Measurements from ENCODE around the gene PRAMEF9.
A peak's percentile ranks its signal among the peaks of the same experiment; 100 is the strongest.
"Not testable (repeated sequence)": the region's sequence is repeated elsewhere in the genome, so short reads cannot be mapped to it uniquely, and the experiment has no call there.

The PRAMEF9 gene

DNA sequence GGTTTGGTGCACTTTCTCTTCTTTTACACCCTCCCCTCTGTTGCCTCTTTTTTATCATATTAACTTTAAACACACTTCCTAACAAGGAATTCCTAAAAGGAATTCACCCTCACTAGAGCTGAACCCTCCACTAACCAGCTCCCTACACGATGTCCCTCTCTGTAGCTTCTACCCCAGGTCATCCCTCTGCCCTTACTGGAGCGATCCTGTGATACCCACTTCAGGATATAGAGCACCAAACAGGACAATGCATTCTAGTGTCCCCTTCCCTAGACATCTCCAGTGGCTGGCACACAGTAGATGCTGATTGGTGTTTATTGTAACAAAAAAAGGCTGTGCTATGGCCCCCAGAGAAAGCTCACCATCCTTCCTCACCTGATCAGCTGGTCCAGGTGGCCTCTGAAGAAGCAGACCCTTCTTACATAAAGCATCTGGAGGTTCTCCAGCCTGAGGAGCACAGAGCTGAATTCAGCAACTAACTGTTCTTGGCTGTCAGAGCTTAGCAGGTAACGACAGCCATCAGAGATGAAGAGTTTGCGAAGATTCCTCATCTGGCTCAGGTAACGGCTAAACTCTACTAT lies 52.9 kb downstream of the PRAMEF9 start:
- Histone ChIP-seq H2BK5ac (ENCODE audit: low read depth, low read length, poor library complexity) (no peak overlapping the region), H3K4me3 (ENCODE audit: low read depth, low read length) (no peak overlapping the region), H3K23ac (ENCODE audit: low read length) (no peak overlapping the region), H2AFZ (ENCODE audit: insufficient read depth, low read length, poor library complexity) (no peak overlapping the region), H3K79me1 (ENCODE audit: low read length) (no peaks in the 10 kb centered on the region), H3K4me1 (ENCODE audit: control insufficient read depth in 1 of 2, insufficient read depth in 2 of 2, low read length in 2 of 2) (no peaks in the 10 kb centered on the region), H3K36me3 (ENCODE audit: control insufficient read depth in 1 of 2, insufficient read depth in 2 of 2, low read length in 2 of 2) (no peaks in the 10 kb centered on the region), H3K18ac (ENCODE audit: low read length) (no peak overlapping the region), H3K27me3 (ENCODE audit: insufficient read depth, low read length) (no peaks in the 10 kb centered on the region), H4K91ac (ENCODE audit: low read depth, low read length) (no peak overlapping the region), H3K79me2 (ENCODE audit: control insufficient read depth, insufficient read depth, low read length, poor library complexity) (no peaks in the 10 kb centered on the region), H3K9ac (ENCODE audit: low read length) (no peak overlapping the region), H2AK5ac (ENCODE audit: low read length) (no peak overlapping the region), H3K14ac (ENCODE audit: low read length) (no peak overlapping the region), H3K9me3 (ENCODE audit: insufficient read depth, low read depth, low read length) (peaks cover 26% of the 10 kb centered on the region), H3K27ac (ENCODE audit: low read depth, low read length) (no peak overlapping the region), H2BK12ac (ENCODE audit: low read length) (no peak overlapping the region), H4K8ac (ENCODE audit: low read depth, low read length) (no peak overlapping the region), H4K12ac (ENCODE audit: low read depth, low read length) (no peak overlapping the region), H3K4me2 (ENCODE audit: low read length) (no peak overlapping the region), H2BK120ac (ENCODE audit: insufficient read depth, low read length, poor library complexity) (no peak overlapping the region), H3K4ac (ENCODE audit: low read depth, low read length) (no peak overlapping the region)
- no peak for DNase-seq
- no CpG with 5 or more reads among the region's 5 CpGs for WGBS (ENCODE audit: extremely low coverage, insufficient coverage, insufficient read length)

DNA sequence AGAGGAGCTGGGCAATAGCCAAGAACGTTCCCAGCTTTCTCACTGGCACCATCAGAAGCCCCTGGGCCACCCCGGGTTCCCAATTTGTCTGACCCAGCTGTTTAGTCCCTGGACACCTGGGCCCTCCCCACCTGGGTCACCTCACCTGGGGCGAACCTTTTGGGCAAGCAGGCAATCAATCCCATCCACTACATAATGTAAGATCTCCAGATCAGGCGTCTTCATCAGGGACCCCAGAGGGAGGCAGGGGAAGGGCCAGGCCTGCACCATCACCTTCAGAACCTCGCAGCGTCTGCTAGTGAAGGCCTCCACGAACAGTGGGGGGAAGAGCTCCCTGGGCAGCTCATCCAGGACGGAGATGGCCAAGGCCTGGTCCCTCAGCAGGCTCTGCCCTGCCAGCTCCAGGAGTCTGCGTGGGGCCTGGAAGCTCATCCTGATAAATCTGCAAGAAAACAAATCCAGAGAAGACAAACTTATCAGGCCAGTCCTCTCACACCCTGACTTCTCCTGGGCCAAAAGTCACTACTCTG lies 54.1 kb downstream of the PRAMEF9 start, which contains the start of gene PRAMEF18:
TSS of gene PRAMEF18 (minus strand) at position 480 of the 530 bp plus-strand sequence. CDS start at position 432, 48 bp downstream.
- not testable (repeated sequence) for H3K18ac ChIP-seq (ENCODE audit: low read length); H2AFZ ChIP-seq (ENCODE audit: insufficient read depth, low read length, poor library complexity); H3K23ac ChIP-seq (ENCODE audit: low read length); H2BK120ac ChIP-seq (ENCODE audit: insufficient read depth, low read length, poor library complexity); H3K79me1 ChIP-seq (ENCODE audit: low read length); H3K4me3 ChIP-seq (ENCODE audit: low read depth, low read length); H2BK5ac ChIP-seq (ENCODE audit: low read depth, low read length, poor library complexity); H3K27ac ChIP-seq (ENCODE audit: low read depth, low read length); H2BK12ac ChIP-seq (ENCODE audit: low read length); H4K8ac ChIP-seq (ENCODE audit: low read depth, low read length); H2AK5ac ChIP-seq (ENCODE audit: low read length); H3K4me1 ChIP-seq (ENCODE audit: control insufficient read depth in 1 of 2, insufficient read depth in 2 of 2, low read length in 2 of 2); H3K4ac ChIP-seq (ENCODE audit: low read depth, low read length); H3K27me3 ChIP-seq (ENCODE audit: insufficient read depth, low read length); H3K14ac ChIP-seq (ENCODE audit: low read length); H3K36me3 ChIP-seq (ENCODE audit: control insufficient read depth in 1 of 2, insufficient read depth in 2 of 2, low read length in 2 of 2); H4K12ac ChIP-seq (ENCODE audit: low read depth, low read length); H4K91ac ChIP-seq (ENCODE audit: low read depth, low read length); H3K79me2 ChIP-seq (ENCODE audit: control insufficient read depth, insufficient read depth, low read length, poor library complexity); H3K9ac ChIP-seq (ENCODE audit: low read length); H3K4me2 ChIP-seq (ENCODE audit: low read length); DNase-seq
- WGBS (ENCODE audit: extremely low coverage, insufficient coverage, insufficient read length), result no CpG with 5 or more reads among the region's 9 CpGs
- peaks cover 32% of the 10 kb centered on the region for H3K9me3 ChIP-seq (ENCODE audit: insufficient read depth, low read depth, low read length)

DNA sequence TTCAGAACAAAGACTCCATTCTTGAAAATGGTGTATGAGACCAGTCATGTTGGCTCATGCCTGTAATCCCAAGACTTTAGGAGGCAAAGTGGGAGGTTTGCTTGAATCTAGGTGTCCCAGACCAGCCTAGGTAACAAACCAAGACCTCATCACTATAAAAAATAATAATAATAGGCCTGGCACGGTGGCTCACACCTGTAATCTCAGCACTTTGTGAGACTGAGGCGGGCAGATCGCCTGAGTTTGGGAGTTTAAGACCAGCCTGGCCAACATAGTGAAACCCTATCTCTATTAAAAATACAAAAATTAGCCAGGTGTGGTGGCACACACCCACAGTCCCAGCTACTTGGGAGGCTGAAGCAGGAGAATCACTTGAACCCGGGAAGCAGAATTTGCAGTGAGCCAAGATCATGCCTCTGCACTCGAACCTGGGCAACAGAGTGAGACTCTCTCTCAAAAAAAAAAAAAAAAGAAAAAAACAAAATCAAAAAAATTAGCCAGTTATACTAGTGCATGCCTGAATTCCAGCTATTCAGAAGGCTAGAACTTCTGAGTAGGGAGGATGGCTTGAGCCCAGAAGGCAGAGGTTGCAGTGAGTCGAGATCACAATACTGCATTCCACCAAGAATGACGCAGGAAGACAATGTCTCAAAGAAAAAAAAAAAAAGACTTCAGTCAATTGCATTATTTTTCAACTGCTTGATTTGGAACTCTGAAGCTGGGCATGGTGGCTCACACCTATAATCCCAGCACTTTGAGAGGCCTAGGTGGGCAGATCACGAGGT lies 55.8 kb downstream of the PRAMEF9 start:
- H3K9me3 ChIP-seq (ENCODE audit: insufficient read depth, low read depth, low read length), result peaks cover 34% of the 10 kb centered on the region
- not testable (repeated sequence) for H3K4me3 ChIP-seq (ENCODE audit: low read depth, low read length); H4K12ac ChIP-seq (ENCODE audit: low read depth, low read length); H3K14ac ChIP-seq (ENCODE audit: low read length); H3K79me1 ChIP-seq (ENCODE audit: low read length); H2AFZ ChIP-seq (ENCODE audit: insufficient read depth, low read length, poor library complexity); H2BK12ac ChIP-seq (ENCODE audit: low read length); H3K27me3 ChIP-seq (ENCODE audit: insufficient read depth, low read length); H3K36me3 ChIP-seq (ENCODE audit: control insufficient read depth in 1 of 2, insufficient read depth in 2 of 2, low read length in 2 of 2); H2AK5ac ChIP-seq (ENCODE audit: low read length); H3K18ac ChIP-seq (ENCODE audit: low read length); H3K27ac ChIP-seq (ENCODE audit: low read depth, low read length); H4K91ac ChIP-seq (ENCODE audit: low read depth, low read length); H3K4me1 ChIP-seq (ENCODE audit: control insufficient read depth in 1 of 2, insufficient read depth in 2 of 2, low read length in 2 of 2); H4K8ac ChIP-seq (ENCODE audit: low read depth, low read length); H3K23ac ChIP-seq (ENCODE audit: low read length); H3K79me2 ChIP-seq (ENCODE audit: control insufficient read depth, insufficient read depth, low read length, poor library complexity); H3K4ac ChIP-seq (ENCODE audit: low read depth, low read length); H3K9ac ChIP-seq (ENCODE audit: low read length); H3K4me2 ChIP-seq (ENCODE audit: low read length); H2BK5ac ChIP-seq (ENCODE audit: low read depth, low read length, poor library complexity); H2BK120ac ChIP-seq (ENCODE audit: insufficient read depth, low read length, poor library complexity)
- peak; percentile 74 to 75 for DNase-seq
- no CpG with 5 or more reads among the region's 8 CpGs for WGBS (ENCODE audit: extremely low coverage, insufficient coverage, insufficient read length)

DNA sequence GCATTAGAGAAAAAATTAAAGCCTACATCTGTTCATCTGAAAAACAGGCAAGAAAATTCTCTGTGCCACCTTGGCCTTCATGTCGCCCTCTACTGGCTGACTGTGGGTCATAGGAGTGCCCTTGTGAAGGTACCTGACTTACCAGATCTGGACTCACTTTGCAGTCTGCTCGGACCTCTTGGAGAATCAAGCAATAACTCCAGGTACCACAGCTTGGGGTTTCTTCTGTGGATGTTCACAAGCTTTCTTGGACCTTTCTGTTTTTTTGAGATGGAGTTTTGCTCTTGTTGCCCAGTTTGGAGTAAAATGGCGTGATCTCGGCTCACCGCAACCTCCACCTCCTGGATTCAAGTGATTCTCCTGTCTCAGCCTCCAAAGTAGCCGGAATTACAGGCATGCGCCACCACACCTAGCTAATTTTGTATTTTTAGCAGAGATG lies 56.7 kb downstream of the PRAMEF9 start:
- no peaks in the 10 kb centered on the region for H3K79me2 ChIP-seq (ENCODE audit: control insufficient read depth, insufficient read depth, low read length, poor library complexity)
- H3K9ac ChIP-seq (ENCODE audit: low read length), result no peak overlapping the region
- H3K4me2 ChIP-seq (ENCODE audit: low read length), result no peak overlapping the region
- H4K8ac ChIP-seq (ENCODE audit: low read depth, low read length), result no peak overlapping the region
- H3K79me1 ChIP-seq (ENCODE audit: low read length), result no peaks in the 10 kb centered on the region
- H3K23ac ChIP-seq (ENCODE audit: low read length), result no peak overlapping the region
- H2AK5ac ChIP-seq (ENCODE audit: low read length), result no peak overlapping the region
- H3K4me1 ChIP-seq (ENCODE audit: control insufficient read depth in 1 of 2, insufficient read depth in 2 of 2, low read length in 2 of 2), result no peaks in the 10 kb centered on the region
- H3K27ac ChIP-seq (ENCODE audit: low read depth, low read length), result no peak overlapping the region
- no peak overlapping the region for H2BK5ac ChIP-seq (ENCODE audit: low read depth, low read length, poor library complexity)
- no peaks in the 10 kb centered on the region for H3K36me3 ChIP-seq (ENCODE audit: control insufficient read depth in 1 of 2, insufficient read depth in 2 of 2, low read length in 2 of 2)
- H3K4me3 ChIP-seq (ENCODE audit: low read depth, low read length), result no peak overlapping the region
- H2BK120ac ChIP-seq (ENCODE audit: insufficient read depth, low read length, poor library complexity), result no peak overlapping the region
- no peak overlapping the region for H3K18ac ChIP-seq (ENCODE audit: low read length)
- no peak overlapping the region for H2AFZ ChIP-seq (ENCODE audit: insufficient read depth, low read length, poor library complexity)
- no peak overlapping the region for H3K4ac ChIP-seq (ENCODE audit: low read depth, low read length)
- DNase-seq, result peak; percentile 22 to 50
- H3K27me3 ChIP-seq (ENCODE audit: insufficient read depth, low read length), result no peaks in the 10 kb centered on the region
- WGBS (ENCODE audit: extremely low coverage, insufficient coverage, insufficient read length), result no CpG with 5 or more reads among the region's 7 CpGs
- no peak overlapping the region for H2BK12ac ChIP-seq (ENCODE audit: low read length)
- no peak overlapping the region for H3K14ac ChIP-seq (ENCODE audit: low read length)
- H4K12ac ChIP-seq (ENCODE audit: low read depth, low read length), result no peak overlapping the region
- peaks cover 40% of the 10 kb centered on the region for H3K9me3 ChIP-seq (ENCODE audit: insufficient read depth, low read depth, low read length)
- no peak overlapping the region for H4K91ac ChIP-seq (ENCODE audit: low read depth, low read length)
